WTC11 (cell line): Measurements from ENCODE around the gene TUNAR. TPM values are rescaled to one million over a fixed set of nuclear protein-coding genes. Genes with fewer than 3 reads are reported as not detected.
"Not testable (repeated sequence)": the region's sequence is repeated elsewhere in the genome, so short reads cannot be mapped to it uniquely, and the experiment has no call there.

Experiments
- ATAC-seq: fragments of 200-7000 bp; cut with Tn5 transposase; 2 replicates; pipeline ENCODE4 v1.10.0; 2021; ENCODE audit warnings: mild to moderate bottlenecking, moderate library complexity
- CTCF ChIA-PET: fragments of 300-600 bp; sonication (Branson Sonifier 250); formaldehyde crosslinking; loops from one replicate; lab custom pipeline; 2021; ENCODE audit warnings: antibody characterized with exemption; lab: Charles Lee
- POLR2A ChIA-PET: fragments of 350-600 bp; sonication (Branson Sonifier 250); formaldehyde crosslinking; loops from one replicate; lab custom pipeline; 2021; ENCODE audit warnings: antibody characterized with exemption; lab: Charles Lee
- DNase-seq: peaks from one replicate; pipeline ENCODE4 v3.0.0; 2021; ENCODE audit warnings: low spot score
- H3K27ac Mint-ChIP-seq: 2 replicates; pipeline ENCODE4 v1.8.0; 2021; ENCODE audit warnings: mixed read lengths
- H3K27me3 Mint-ChIP-seq: 2 replicates; pipeline ENCODE4 v1.8.0; 2021; ENCODE audit warnings: low read depth, mild to moderate bottlenecking, moderate library complexity, mixed read lengths
- H3K36me3 Mint-ChIP-seq: 2 replicates; pipeline ENCODE4 v1.8.0; 2021; ENCODE audit warnings: mixed read lengths
- H3K4me1 Mint-ChIP-seq: 2 replicates; pipeline ENCODE4 v1.8.0; 2022; ENCODE audit warnings: mixed read lengths
- H3K4me3 Mint-ChIP-seq: 2 replicates; pipeline ENCODE4 v1.8.0; 2021; ENCODE audit warnings: mild to moderate bottlenecking, moderate library complexity, mixed read lengths
- H3K9me3 Mint-ChIP-seq: 2 replicates; pipeline ENCODE4 v1.8.0; 2021; ENCODE audit warnings: mixed read lengths
- ARID4B ChIP-seq: sonication (generic); formaldehyde crosslinking; IDR thresholded peaks from 2 replicates; pipeline ENCODE4 v1.8.0; 2023; ENCODE audit warnings: missing genetic modification reagents, mild to moderate bottlenecking, borderline replicate concordance
- ATF6 ChIP-seq: sonication (generic); formaldehyde crosslinking; IDR thresholded peaks from 2 replicates; pipeline ENCODE4 v1.8.1; 2023; ENCODE audit warnings: mild to moderate bottlenecking, missing genetic modification reagents
- ETV6 ChIP-seq: sonication (generic); formaldehyde crosslinking; IDR thresholded peaks from 2 replicates; pipeline ENCODE4 v1.8.1; 2022; ENCODE audit warnings: mild to moderate bottlenecking, missing genetic modification reagents
- SMAD3 ChIP-seq: sonication (generic); formaldehyde crosslinking; IDR thresholded peaks from 2 replicates; pipeline ENCODE4 v1.8.0; 2022; ENCODE audit warnings: missing genetic modification reagents, mild to moderate bottlenecking, borderline replicate concordance
- SOX15 ChIP-seq: fragments of 250-450 bp; sonication (Bioruptor Pico); IDR thresholded peaks from 2 replicates; pipeline ENCODE4 v1.9.0; 2021; ENCODE audit warnings: mild to moderate bottlenecking
- ZBTB21 ChIP-seq: sonication (generic); formaldehyde crosslinking; IDR thresholded peaks from 2 replicates; pipeline ENCODE4 v1.8.1; 2023; ENCODE audit warnings: mild to moderate bottlenecking, missing genetic modification reagents, borderline replicate concordance
- ZNF263 ChIP-seq: sonication (generic); formaldehyde crosslinking; IDR thresholded peaks from 2 replicates; pipeline ENCODE4 v1.8.1; 2022; ENCODE audit warnings: low read depth, mild to moderate bottlenecking, moderate library complexity, missing genetic modification reagents
- total RNA-seq: library from RNA; stranded (reverse); gene quantifications from 3 replicates; pipeline ENCODE4 v1.2.3, GENCODE V29; 2021

The TUNAR gene
- total RNA-seq, 1 experiment from 2014 or later = 36.3 TPM

- TF ChIP-seq SOX15 (CRISPR knock-in tag) = no peak
- no peak for TF ChIP-seq SMAD3 (CRISPR knock-in tag)
- no peak for TF ChIP-seq ZBTB21
- no peak for TF ChIP-seq ATF6
- TF ChIP-seq, all 79 proteins: peak for 0
These were observed 84.8 kb downstream of the TUNAR start (continued) for GRCh38 chr14:95961481-95961880.

- DNase-seq = no peak
- CTCF ChIA-PET = no interaction called here
- Mint-ChIP-seq H3K36me3 (peaks cover 25% of the 10 kb centered on the region), H3K27me3 (peaks cover 2% of the 10 kb centered on the region), H3K4me3 (no peak overlapping the region), H3K9me3 (peaks cover 32% of the 10 kb centered on the region), H3K4me1 (peaks cover 56% of the 10 kb centered on the region), H3K27ac (no peak overlapping the region)
- TF ChIP-seq ETV6 (CRISPR knock-in tag) (no peak), ZNF263 (no peak), ARID4B (CRISPR knock-in tag) (no peak)
- ATAC-seq = no peak
- POLR2A ChIA-PET = no interaction called here
These were observed 88.3 kb downstream of the TUNAR start for GRCh38 chr14:95964901-95965300.

GRCh38 chr14:95968048-95968447 lies 91.4 kb downstream of the TUNAR start:
- Mint-ChIP-seq H3K36me3 (peaks cover 40% of the 10 kb centered on the region), H3K27ac (peak overlapping the region; percentile 96), H3K4me1 (peaks cover 62% of the 10 kb centered on the region), H3K9me3 (peaks cover 41% of the 10 kb centered on the region)
- H3K4me3 Mint-ChIP-seq, ATAC-seq, DNase-seq, H3K27me3 Mint-ChIP-seq: not testable (repeated sequence)
- CTCF ChIA-PET = interaction anchor here (0.6 kb wide), 1 partner anchor 12 kb away, joined by 4 read pairs; no protein-coding TSS in a partner anchor
- POLR2A ChIA-PET = interaction anchor here (0.5 kb wide), 1 partner anchor 122 kb away, joined by 3 read pairs; no protein-coding TSS in a partner anchor

Other genes starting within 250 kb of the TUNAR start
- 5.7 to 7.2 TPM (median 7.0 TPM) in 3 replicates for gene TCL1B, start 190.4 kb upstream of the TUNAR start, total RNA-seq
- 1.1 to 2.9 TPM (median 2.8 TPM) in 3 replicates for gene TCL1A, start 162.7 kb upstream of the TUNAR start, total RNA-seq
- gene C14orf132, start 162.5 kb downstream of the TUNAR start, total RNA-seq = 14.1 to 17.6 TPM (median 16.0 TPM) in 3 replicates